ENCODE measurements around the gene PDE6D.

The PDE6D gene

GRCh38 chr2:231708773-231709635 lies 72.1 kb downstream of the PDE6D start:
- no peak for DNase-seq (ENCODE audit: low read depth, low spot score)
- H3K27ac ChIP-seq, result peak overlapping the region; percentile 95

GRCh38 chr2:231707927-231708772 lies 72.9 kb downstream of the PDE6D start, which contains the start of gene PTMA:
TSS of gene PTMA (plus strand) at chr2:231708525. CDS start at chr2:231708707, 182 bp downstream.
- H3K27ac ChIP-seq, result peak within 1 kb of the TSS; percentile 95
- DNase-seq (ENCODE audit: low read depth, low spot score), result peak; percentile 98

- no peak for DNase-seq (ENCODE audit: low read depth, low spot score)
Measured at GRCh38 chr2:231707625-231707926, 73.5 kb downstream of the PDE6D start.

GRCh38 chr2:231706731-231707624 lies 74.1 kb downstream of the PDE6D start:
- peak; percentile 93 for DNase-seq (ENCODE audit: low read depth, low spot score)
- peak overlapping the region; percentile 95 for H3K27ac ChIP-seq

More at GRCh38 chr2:231707625-231707926, 73.5 kb downstream of the PDE6D start:
- H3K27ac ChIP-seq, result peak overlapping the region; percentile 95

- H3K27ac ChIP-seq, result no peak overlapping the region
- no peak for DNase-seq (ENCODE audit: low read depth, low spot score)
Measured at GRCh38 chr2:231704017-231704416, 77.1 kb downstream of the PDE6D start.

- peak; percentile 57 for DNase-seq (ENCODE audit: low read depth, low spot score)
- H3K27ac ChIP-seq, result peak overlapping the region; percentile 59
Measured at GRCh38 chr2:231701456-231702373, 79.4 kb downstream of the PDE6D start.

- H3K27ac ChIP-seq, result no peak overlapping the region
- DNase-seq (ENCODE audit: low read depth, low spot score), result no peak
Measured at GRCh38 chr2:231699006-231699405, 82.1 kb downstream of the PDE6D start.

- no peak for DNase-seq (ENCODE audit: low read depth, low spot score)
- no peak overlapping the region for H3K27ac ChIP-seq
Measured at GRCh38 chr2:231696004-231696367, 85.1 kb downstream of the PDE6D start.

- no peak for DNase-seq (ENCODE audit: low read depth, low spot score)
- H3K27ac ChIP-seq, result no peak overlapping the region
Measured at GRCh38 chr2:231693956-231694355, 87.1 kb downstream of the PDE6D start.

GRCh38 chr2:231692847-231693246 lies 88.2 kb downstream of the PDE6D start:
- no peak overlapping the region for H3K27ac ChIP-seq
- DNase-seq (ENCODE audit: low read depth, low spot score), result no peak

GRCh38 chr2:231691251-231691772 lies 89.8 kb downstream of the PDE6D start:
- no peak overlapping the region for H3K27ac ChIP-seq
- DNase-seq (ENCODE audit: low read depth, low spot score), result no peak

GRCh38 chr2:231689124-231689893 lies 91.8 kb downstream of the PDE6D start:
- no peak overlapping the region for H3K27ac ChIP-seq
- no peak for DNase-seq (ENCODE audit: low read depth, low spot score)

GRCh38 chr2:231688719-231689118 lies 92.4 kb downstream of the PDE6D start:
- no peak for DNase-seq (ENCODE audit: low read depth, low spot score)
- H3K27ac ChIP-seq, result no peak overlapping the region

- no peak for DNase-seq (ENCODE audit: low read depth, low spot score)
- no peak overlapping the region for H3K27ac ChIP-seq
Measured at GRCh38 chr2:231687961-231688360, 93.1 kb downstream of the PDE6D start.

GRCh38 chr2:231687133-231687852 lies 93.8 kb downstream of the PDE6D start:
- no peak overlapping the region for H3K27ac ChIP-seq
- DNase-seq (ENCODE audit: low read depth, low spot score), result no peak

- H3K27ac ChIP-seq, result no peak overlapping the region
- DNase-seq (ENCODE audit: low read depth, low spot score), result no peak
Measured at GRCh38 chr2:231686192-231687100, 94.6 kb downstream of the PDE6D start.

Data from epithelial cell of prostate (primary cell).